Mucosa of descending colon (tissue), 3 donors: ENCODE results near the gene INHBB. TPM values are rescaled to one million over a fixed set of nuclear protein-coding genes. Genes with fewer than 3 reads are reported as not detected.
A peak's percentile ranks its signal among the peaks of the same experiment; 100 is the strongest.

Source experiments
- ATAC-seq: fragments of 200-7000 bp; cut with Tn5 transposase; one replicate; pipeline ENCODE4 v1.9.1; 2020; ENCODE audit warnings: mild to moderate bottlenecking, moderate library complexity
- DNase-seq, 3 donors: peaks; one replicate each; pipeline ENCODE4 v3.0.0-alpha.2; 2020
- H3K36me3 ChIP-seq: fragments of 200-600 bp; one replicate; pipeline ENCODE4 v1.8.0; 2021; ENCODE audit warnings: low read depth, mild to moderate bottlenecking
- H3K4me1 ChIP-seq: fragments of 200-600 bp; one replicate; pipeline ENCODE4 v1.8.0; 2021; ENCODE audit warnings: low read depth, mild to moderate bottlenecking
- H3K4me3 ChIP-seq: fragments of 200-600 bp; one replicate; pipeline ENCODE4 v1.8.0; 2021; ENCODE audit warnings: mild to moderate bottlenecking
- H3K9me3 ChIP-seq: fragments of 200-600 bp; one replicate; pipeline ENCODE4 v1.8.0; 2021; ENCODE audit warnings: mild to moderate bottlenecking
- intact Hi-C, 2 donors: fragments of 100-400 bp; cut with DNase I in 1 of 2; cut with micrococcal nuclease in 1 of 2; formaldehyde crosslinking; loops; one replicate each; pipeline versions ENCODE4 v1.11.0 to v1.11.1; 2022; cut with DNase I, micrococcal nuclease
- total RNA-seq, 3 donors: library from RNA; stranded (reverse); fragmentation: NEBNext Ultra II Directional in 2 of 3; extraction: Animal tissue kit (Norgen Biotek cat#: 25700) in 2 of 3; gene quantifications; one replicate each; pipeline versions ENCODE4 v1.2.1 to v1.2.4, GENCODE V29; 2021 to 2023
- TF ChIP-seq, protein P1 (sequence below): fragments of 200-600 bp; IDR thresholded peaks from one replicate; pipeline ENCODE4 v1.8.0; 2022; ENCODE audit warnings: antibody characterized with exemption, mild to moderate bottlenecking
- donor health status: DM: no; HTN: no; CAD: no; lungs with moderate emphysema.
- donor health status: DM: no; HTN: no; CAD: no.
- donor health status: DM: no; HTN: yes; CAD: no.

The INHBB gene
- total RNA-seq, 3 donors from 2014 or later: 0.10 to 0.92 (median 0.29) TPM

GRCh38 chr2:120301284-120301683, 44.7 kb upstream of the INHBB start:
- H3K9me3 ChIP-seq: no peaks in the 10 kb centered on the region
- no peak for ATAC-seq
- no peak overlapping the region for H3K4me3 ChIP-seq
- no peaks in the 10 kb centered on the region for H3K36me3 ChIP-seq
- TF ChIP-seq, protein P1, sequence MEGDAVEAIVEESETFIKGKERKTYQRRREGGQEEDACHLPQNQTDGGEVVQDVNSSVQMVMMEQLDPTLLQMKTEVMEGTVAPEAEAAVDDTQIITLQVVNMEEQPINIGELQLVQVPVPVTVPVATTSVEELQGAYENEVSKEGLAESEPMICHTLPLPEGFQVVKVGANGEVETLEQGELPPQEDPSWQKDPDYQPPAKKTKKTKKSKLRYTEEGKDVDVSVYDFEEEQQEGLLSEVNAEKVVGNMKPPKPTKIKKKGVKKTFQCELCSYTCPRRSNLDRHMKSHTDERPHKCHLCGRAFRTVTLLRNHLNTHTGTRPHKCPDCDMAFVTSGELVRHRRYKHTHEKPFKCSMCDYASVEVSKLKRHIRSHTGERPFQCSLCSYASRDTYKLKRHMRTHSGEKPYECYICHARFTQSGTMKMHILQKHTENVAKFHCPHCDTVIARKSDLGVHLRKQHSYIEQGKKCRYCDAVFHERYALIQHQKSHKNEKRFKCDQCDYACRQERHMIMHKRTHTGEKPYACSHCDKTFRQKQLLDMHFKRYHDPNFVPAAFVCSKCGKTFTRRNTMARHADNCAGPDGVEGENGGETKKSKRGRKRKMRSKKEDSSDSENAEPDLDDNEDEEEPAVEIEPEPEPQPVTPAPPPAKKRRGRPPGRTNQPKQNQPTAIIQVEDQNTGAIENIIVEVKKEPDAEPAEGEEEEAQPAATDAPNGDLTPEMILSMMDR: no peak
- H3K4me1 ChIP-seq: no peaks in the 10 kb centered on the region
- no peak for DNase-seq
- intact Hi-C loops: no loop called here

DNA sequence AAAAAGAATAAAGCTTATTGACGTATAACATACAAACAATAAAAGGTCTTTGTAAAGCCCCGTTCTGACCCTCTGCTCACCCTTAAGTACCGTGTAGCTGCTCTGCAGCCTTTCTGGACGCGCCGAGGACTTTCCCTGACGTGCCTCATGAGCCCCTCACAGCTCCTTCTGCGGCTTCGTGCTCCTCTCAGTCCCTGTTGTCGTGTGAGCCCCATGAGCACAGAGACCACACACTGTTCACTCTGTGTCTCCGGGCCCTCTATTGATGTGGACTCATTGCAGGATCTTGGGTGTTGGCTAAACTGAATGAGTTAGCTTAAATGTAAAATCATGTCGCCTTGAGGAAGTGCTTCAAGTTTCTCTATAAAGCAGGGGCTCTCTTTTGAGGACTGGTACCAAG, 43.6 kb upstream of the INHBB start:
- Histone ChIP-seq H3K4me1 (no peaks in the 10 kb centered on the region), H3K36me3 (no peaks in the 10 kb centered on the region), H3K4me3 (no peak overlapping the region), H3K9me3 (no peaks in the 10 kb centered on the region)
- intact Hi-C loops: no loop called here
- ATAC-seq: no peak
- no peak for DNase-seq
- TF ChIP-seq, protein P1: no peak

DNA sequence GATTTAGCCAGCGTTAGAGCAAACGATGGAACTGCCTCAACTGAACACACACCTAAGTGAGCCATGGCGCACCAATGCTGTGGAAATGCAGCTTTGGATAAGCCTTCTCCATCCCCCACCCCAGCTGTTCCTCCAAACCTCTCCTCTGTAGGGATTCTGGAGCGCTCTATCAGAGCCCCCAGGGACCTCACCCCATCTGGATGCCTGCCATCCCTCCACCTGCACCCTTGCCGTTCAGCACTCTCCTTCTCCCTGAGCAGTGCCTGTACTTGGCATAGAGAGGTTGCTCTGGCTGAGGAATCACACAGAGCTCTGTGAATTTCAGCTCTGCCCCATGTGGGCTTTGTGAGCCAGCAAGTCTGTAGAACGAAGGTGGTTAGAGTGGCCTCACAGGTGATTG, 42.8 kb upstream of the INHBB start:
- intact Hi-C loops: no loop called here
- H3K36me3 ChIP-seq: no peaks in the 10 kb centered on the region
- no peak overlapping the region for H3K4me3 ChIP-seq
- no peak for ATAC-seq
- TF ChIP-seq, protein P1: no peak
- no peak for DNase-seq
- H3K4me1 ChIP-seq: no peaks in the 10 kb centered on the region
- H3K9me3 ChIP-seq: no peaks in the 10 kb centered on the region

- no peaks in the 10 kb centered on the region for H3K4me1 ChIP-seq
- H3K36me3 ChIP-seq: no peaks in the 10 kb centered on the region
- ATAC-seq (peak; percentile 29), DNase-seq (peak in 1 of 3 donors; percentile 28)
- no peaks in the 10 kb centered on the region for H3K9me3 ChIP-seq
- H3K4me3 ChIP-seq: no peak overlapping the region
- TF ChIP-seq, protein P1: no peak
- intact Hi-C loops: no loop called here
Measured at GRCh38 chr2:120305296-120305695, 40.6 kb upstream of the INHBB start.

GRCh38 chr2:120305937-120306490, 39.9 kb upstream of the INHBB start:
- Histone ChIP-seq H3K4me1 (no peaks in the 10 kb centered on the region), H3K9me3 (no peaks in the 10 kb centered on the region), H3K36me3 (no peaks in the 10 kb centered on the region), H3K4me3 (no peak overlapping the region)
- TF ChIP-seq, protein P1: no peak
- intact Hi-C loops: no loop called here
- DNase-seq (no peak), ATAC-seq (no peak)

DNA sequence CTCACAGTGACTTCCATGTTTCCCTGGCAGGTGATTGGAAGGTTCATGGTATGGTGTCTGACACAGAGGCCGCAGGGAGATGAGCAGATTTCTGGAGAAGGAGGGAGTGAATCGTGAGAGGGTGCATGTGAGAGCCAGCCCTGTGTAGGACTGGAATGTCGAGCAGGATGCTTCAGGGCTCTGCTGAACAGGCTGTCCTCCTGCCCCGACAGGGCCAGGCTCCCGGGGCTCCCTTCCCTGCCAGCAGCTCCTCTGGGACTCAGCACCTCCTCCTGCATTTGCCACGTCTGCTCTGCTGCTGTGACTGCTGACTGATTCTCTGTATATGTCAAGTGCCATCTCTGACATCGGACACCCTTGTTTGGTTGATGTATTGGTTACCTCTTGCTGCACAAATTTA, 38.5 kb upstream of the INHBB start:
- Histone ChIP-seq H3K36me3 (no peaks in the 10 kb centered on the region), H3K4me3 (no peak overlapping the region), H3K4me1 (no peaks in the 10 kb centered on the region), H3K9me3 (no peaks in the 10 kb centered on the region)
- ATAC-seq (no peak), DNase-seq (no peak)
- intact Hi-C loops: no loop called here
- TF ChIP-seq, protein P1: no peak
